K562 (cell line): Measurements from ENCODE around the gene TRIM75. TPM values are rescaled to one million over a fixed set of nuclear protein-coding genes. Genes with fewer than 3 reads are reported as not detected.

ENCODE experiments used
- ATAC-seq: fragments of 200-7000 bp; cut with Tn5 transposase; 3 replicates; pipeline ENCODE4 v1.9.1; 2020; ENCODE audit warnings: moderate library complexity
- BruUV-seq: library from RNA; stranded (reverse); fragments of 400-500 nt; replicated peaks from 2 replicates; lab custom pipeline; 2021; lab: Mats Ljungman, UMichigan
- CTCF ChIA-PET: fragments of 300-600 bp; formaldehyde crosslinking; extraction: SDS; loops from one replicate; lab custom pipeline; 2021; ENCODE audit warnings: low intra/inter-chr PET ratio; lab: Yijun Ruan, JAX
- POLR2A ChIA-PET: fragments of 300-600, 350-650 bp; sonication (Branson Sonifier 250); formaldehyde crosslinking; extraction: SDS; loops from one replicate; lab custom pipeline; 2021; ENCODE audit warnings: antibody characterized with exemption, inconsistent platforms; lab: Yijun Ruan, JAX
- DNase-seq, 4 experiments: peaks; one replicate each; pipeline versions ENCODE4 v3.0.0 to v3.0.0-alpha.2; 2011 to 2018; ENCODE audit warnings: low spot score in 3 of 4, mixed read lengths in 3 of 4; ENCODE audit errors: extremely low read depth in 1 of 4
- FAIRE-seq: peaks from 2 replicates; lab custom pipeline; 2011; peaks lifted over from hg19 to GRCh38; lab: Jason Lieb, UNC
- H2AFZ ChIP-seq: 2 replicates; pipeline ENCODE4 v1.6.0; 2011; ENCODE audit warnings: low read depth, low read length, control low read depth, inconsistent platforms
- H3K27ac ChIP-seq: fragments of 200-600 bp; 3 replicates; pipeline ENCODE4 v1.8.0; 2011; ENCODE audit warnings: low read depth, mild to moderate bottlenecking, control low read depth, inconsistent platforms, low read length, moderate library complexity, mixed read lengths; ENCODE audit errors: extremely low read depth
- H3K27me3 ChIP-seq, 2 experiments: fragments of 300-600 bp in 1 of 2; 2 replicates in 1 of 2; 3 replicates in 1 of 2; pipeline versions ENCODE4 v1.6.0 to v1.8.0; 2011; ENCODE audit warnings: inconsistent platforms in 2 of 2, low read length in 2 of 2, mild to moderate bottlenecking in 1 of 2, mixed read lengths in 1 of 2, moderate library complexity in 1 of 2; ENCODE audit not compliant: control insufficient read depth in 2 of 2, insufficient read depth in 2 of 2
- H3K36me3 ChIP-seq: fragments of 300-600 bp; 3 replicates; pipeline ENCODE4 v1.8.0; 2011; ENCODE audit warnings: mild to moderate bottlenecking, low read length, inconsistent platforms; ENCODE audit not compliant: control insufficient read depth, insufficient read depth
- H3K4me1 ChIP-seq, 2 experiments: fragments of 200-600 bp in 1 of 2; replicated peaks in 1 of 2; 2 replicates in 1 of 2; 3 replicates in 1 of 2; pipeline versions ENCODE4 v1.5.1 to v1.8.0; 2011; ENCODE audit warnings: inconsistent platforms in 2 of 2, low read length in 2 of 2, mild to moderate bottlenecking in 1 of 2, mixed read lengths in 1 of 2, moderate library complexity in 1 of 2; ENCODE audit not compliant: control insufficient read depth in 2 of 2, insufficient read depth in 2 of 2
- H3K4me2 ChIP-seq: 2 replicates; pipeline ENCODE4 v1.6.1; 2011; ENCODE audit warnings: low read length, control low read depth, inconsistent platforms, mixed read lengths; ENCODE audit not compliant: insufficient read depth
- H3K4me3 ChIP-seq: fragments of 200-600 bp; sonication (generic), shearing (Covaris generic); 2 replicates; pipeline ENCODE4 v1.5.1; 2016; ENCODE audit warnings: control low read depth, inconsistent platforms
- H3K79me2 ChIP-seq: fragments of 200-600 bp; 3 replicates; pipeline ENCODE4 v1.8.0; 2011; ENCODE audit warnings: low read length, inconsistent platforms; ENCODE audit not compliant: control insufficient read depth, insufficient read depth
- H3K9ac ChIP-seq, 2 experiments: 2 replicates each; pipeline versions ENCODE4 v1.6.0 to v1.6.1; 2011; ENCODE audit warnings: low read depth in 2 of 2, low read length in 2 of 2, control low read depth in 1 of 2, inconsistent platforms in 1 of 2, mild to moderate bottlenecking in 1 of 2, mixed read lengths in 1 of 2; ENCODE audit not compliant: insufficient read depth in 1 of 2
- H3K9me1 ChIP-seq: one replicate; pipeline ENCODE4 v1.6.0; 2011; ENCODE audit warnings: inconsistent platforms, mild to moderate bottlenecking, low read length, moderate library complexity; ENCODE audit not compliant: control insufficient read depth, insufficient read depth
- H3K9me3 ChIP-seq: replicated peaks from 2 replicates; pipeline ENCODE4 v1.5.1; 2011; ENCODE audit warnings: low read depth, low read length, inconsistent platforms; ENCODE audit not compliant: control insufficient read depth, insufficient read depth
- H4K20me1 ChIP-seq: replicated peaks from 2 replicates; pipeline ENCODE4 v1.6.1; 2011; ENCODE audit warnings: low read length, inconsistent platforms, mixed read lengths; ENCODE audit not compliant: control insufficient read depth, insufficient read depth
- ARID2 ChIP-seq: fragments of 450-650 bp; IDR thresholded peaks from 2 replicates; pipeline ENCODE4 v1.6.1; 2017; ENCODE audit warnings: antibody characterized with exemption, mild to moderate bottlenecking
- ASH1L ChIP-seq: fragments of 450-650 bp; IDR thresholded peaks from 2 replicates; pipeline ENCODE4 v1.6.1; 2018; ENCODE audit warnings: borderline replicate concordance, mild to moderate bottlenecking, low read depth; ENCODE audit not compliant: partially characterized antibody
- GABPA ChIP-seq: fragments of 200-800 bp; sonication (Bioruptor generic); conservative IDR thresholded peaks from 2 replicates; pipeline ENCODE4 v1.6.1; 2016; ENCODE audit warnings: low read depth, missing genetic modification characterization, missing compliant biosample characterization
- GABPB1 ChIP-seq: sonication (generic); formaldehyde crosslinking; IDR thresholded peaks from 2 replicates; pipeline ENCODE4 v1.8.0; 2022; ENCODE audit warnings: mild to moderate bottlenecking, missing genetic modification reagents
- HNRNPL ChIP-seq: fragments of 200-400 bp; formaldehyde crosslinking; IDR thresholded peaks from 2 replicates; pipeline ENCODE4 v1.6.1; 2017; ENCODE audit warnings: low read depth, mild to moderate bottlenecking, low read length
- ILF3 ChIP-seq: fragments of 450-650 bp; IDR thresholded peaks from 2 replicates; pipeline ENCODE4 v1.6.1; 2018; ENCODE audit warnings: antibody characterized with exemption, mild to moderate bottlenecking, moderate library complexity, borderline replicate concordance
- KAT8 ChIP-seq: fragments of 450-650 bp; IDR thresholded peaks from 2 replicates; pipeline ENCODE4 v1.6.1; 2016; ENCODE audit warnings: low read depth, mild to moderate bottlenecking
- MEF2A ChIP-seq: IDR thresholded peaks from 2 replicates; pipeline ENCODE4 v1.6.1; 2011; ENCODE audit warnings: low read depth, mild to moderate bottlenecking, low read length, moderate library complexity; ENCODE audit not compliant: control insufficient read depth
- NEUROD1 ChIP-seq: fragments of 150-350 bp; IDR thresholded peaks from 2 replicates; pipeline ENCODE4 v1.6.1; 2014; ENCODE audit warnings: borderline replicate concordance, low read length, low read depth; ENCODE audit not compliant: partially characterized antibody
- TFAM ChIP-seq: fragments of 250-450 bp; sonication (Bioruptor Pico); conservative IDR thresholded peaks from 2 replicates; pipeline ENCODE4 v1.5.0; 2021; ENCODE audit warnings: mild to moderate bottlenecking, moderate library complexity
- XRCC4 ChIP-seq: IDR thresholded peaks from one replicate; pipeline ENCODE4 v1.6.1; 2011; ENCODE audit not compliant: insufficient read depth, insufficient read length; ENCODE audit errors: extremely low read depth
- YBX1 ChIP-seq: fragments of 450-650 bp; IDR thresholded peaks from 2 replicates; pipeline ENCODE4 v1.7.1; 2016; ENCODE audit warnings: mild to moderate bottlenecking
- ZC3H8 ChIP-seq: fragments of 450-650 bp; IDR thresholded peaks from 2 replicates; pipeline ENCODE4 v1.6.1; 2017
- ZNF184 ChIP-seq: sonication (generic); formaldehyde crosslinking; IDR thresholded peaks from 2 replicates; pipeline ENCODE4 v1.5.0; 2020; ENCODE audit warnings: missing genetic modification reagents
- ZNF232 ChIP-seq: sonication (generic); formaldehyde crosslinking; IDR thresholded peaks from 2 replicates; pipeline ENCODE4 v1.8.0; 2022; ENCODE audit warnings: mild to moderate bottlenecking, missing genetic modification reagents
- WGBS: fragments of 100-300 bp; shearing (Covaris generic); methylation state at CpG from one replicate; pipeline ENCODE4 v1.1.6; 2016; ENCODE audit warnings: low coverage, mixed read lengths; ENCODE audit not compliant: insufficient coverage; ENCODE audit errors: missing lambda C conversion rate; 5-methylcytosine and 5-hydroxymethylcytosine counted together
- in situ Hi-C: fragments of 300-500 bp; cut with MboI; formaldehyde crosslinking; loops from 4 replicates; pipeline ENCODE4 v1.15.0; 2018; ENCODE audit warnings: inconsistent platforms, mixed read lengths
- intact Hi-C: fragments of 100-400 bp; cut with micrococcal nuclease; formaldehyde crosslinking; loops from 2 replicates; pipeline ENCODE4 v1.14.2; 2022
- polyA plus RNA-seq, 8 experiments: library from polyadenylated mRNA; depleted of rRNA in 4 of 8; stranded (reverse) in 5 of 8; unstranded in 3 of 8; fragments of >200 nt; fragmentation: Nextera tagmentation in 2 of 8; fragmentation: Illumina TruSeq in 1 of 8; extraction: Ambion mirVana in 2 of 8; extraction: Trizol in 1 of 8; gene quantifications; 2 replicates each; pipeline versions ENCODE4 v1.2.1 to v1.2.3, GENCODE V29; 2011 to 2014; ENCODE audit warnings: inconsistent platforms in 1 of 8, missing spikeins in 1 of 8
- total RNA-seq, 7 experiments: library from RNA; depleted of rRNA in 6 of 7; stranded (reverse); fragments of >200 nt in 6 of 7; fragmentation: Illumina TruSeq in 2 of 7; extraction: Trizol in 2 of 7; gene quantifications; 2 replicates each; pipeline versions ENCODE4 v1.2.1 to v1.2.3, GENCODE V29; 2011 to 2021; ENCODE audit warnings: low replicate concordance in 1 of 7
- TF ChIP-seq, protein P1 (sequence below), 2 experiments: IDR thresholded peaks; 2 replicates each; pipeline ENCODE4 v1.6.1; 2012; ENCODE audit warnings: improper control_type of control experiment in 2 of 2, low read depth in 2 of 2, low read length in 2 of 2, borderline replicate concordance in 1 of 2
- TF ChIP-seq, protein P2 (sequence below): fragments of 250-450 bp; sonication (Bioruptor Pico); IDR thresholded peaks from 2 replicates; pipeline ENCODE4 v1.4.0; 2020; ENCODE audit warnings: mild to moderate bottlenecking, moderate library complexity, borderline replicate concordance

Gene TRIM75
- total and polyA plus RNA-seq, 9 of the 15 experiments (the other 6 are each of a cell fraction or from before 2014, with no cell fraction given), result not detected

DNA sequence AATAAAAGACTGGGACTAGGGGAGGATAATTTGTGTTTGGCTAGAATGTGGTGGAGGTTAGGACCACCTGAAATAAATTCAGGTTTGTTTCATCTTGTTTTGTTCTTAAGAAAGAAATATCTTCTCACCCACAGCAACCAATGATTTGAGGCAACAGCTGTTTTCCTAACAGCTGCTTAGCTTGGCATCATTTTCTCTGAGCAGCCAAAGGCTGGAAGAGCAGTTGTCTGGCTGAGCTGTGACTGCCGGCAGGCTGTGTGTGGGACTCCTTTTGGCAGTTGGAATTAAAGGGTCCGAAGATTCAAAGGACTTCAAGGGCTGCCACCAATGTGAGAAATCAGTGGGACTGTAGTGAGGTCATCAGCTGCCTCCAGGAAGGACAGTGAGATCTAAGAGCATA lies 5.0 kb downstream of the TRIM75 start:
- in situ Hi-C loops, result no loop called here
- no peak overlapping the region for H3K27ac ChIP-seq
- intact Hi-C loops, result no loop called here
- no peak for ATAC-seq
- POLR2A ChIA-PET, result interaction anchor here (1.2 kb wide), 1 partner anchor 16 kb away, joined by 5 read pairs; no protein-coding TSS in a partner anchor
- peaks cover 7 to 35% of the 10 kb centered on the region in 2 experiments; a peak in 3 of 5 replicates for H3K27me3 ChIP-seq
- H4K20me1 ChIP-seq, result no peaks in the 10 kb centered on the region
- H3K9me1 ChIP-seq, result no peaks in the 10 kb centered on the region
- H3K79me2 ChIP-seq, result no peaks in the 10 kb centered on the region
- no peak overlapping the region for H3K9ac ChIP-seq
- WGBS, result 0% methylated on average over 2 of the region's 2 CpGs
- H3K4me1 ChIP-seq, result no peaks in the 10 kb centered on the region; a peak in 1 of 5 replicates
- no peak for FAIRE-seq
- no peak overlapping the region for H3K4me2 ChIP-seq
- H3K4me3 ChIP-seq, result no peak overlapping the region
- no peak for TF ChIP-seq XRCC4
- no peak for TF ChIP-seq ARID2
- no peak for TF ChIP-seq YBX1
- TF ChIP-seq TFAM, result no peak
- TF ChIP-seq, protein P1, sequence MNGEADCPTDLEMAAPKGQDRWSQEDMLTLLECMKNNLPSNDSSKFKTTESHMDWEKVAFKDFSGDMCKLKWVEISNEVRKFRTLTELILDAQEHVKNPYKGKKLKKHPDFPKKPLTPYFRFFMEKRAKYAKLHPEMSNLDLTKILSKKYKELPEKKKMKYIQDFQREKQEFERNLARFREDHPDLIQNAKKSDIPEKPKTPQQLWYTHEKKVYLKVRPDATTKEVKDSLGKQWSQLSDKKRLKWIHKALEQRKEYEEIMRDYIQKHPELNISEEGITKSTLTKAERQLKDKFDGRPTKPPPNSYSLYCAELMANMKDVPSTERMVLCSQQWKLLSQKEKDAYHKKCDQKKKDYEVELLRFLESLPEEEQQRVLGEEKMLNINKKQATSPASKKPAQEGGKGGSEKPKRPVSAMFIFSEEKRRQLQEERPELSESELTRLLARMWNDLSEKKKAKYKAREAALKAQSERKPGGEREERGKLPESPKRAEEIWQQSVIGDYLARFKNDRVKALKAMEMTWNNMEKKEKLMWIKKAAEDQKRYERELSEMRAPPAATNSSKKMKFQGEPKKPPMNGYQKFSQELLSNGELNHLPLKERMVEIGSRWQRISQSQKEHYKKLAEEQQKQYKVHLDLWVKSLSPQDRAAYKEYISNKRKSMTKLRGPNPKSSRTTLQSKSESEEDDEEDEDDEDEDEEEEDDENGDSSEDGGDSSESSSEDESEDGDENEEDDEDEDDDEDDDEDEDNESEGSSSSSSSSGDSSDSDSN (IDR thresholded peaks at IDR 0.05; ENCODE audit: borderline replicate concordance in 1 of 2, low read depth in 2 of 2, low read length in 2 of 2), result no peak
- TF ChIP-seq, protein P2, sequence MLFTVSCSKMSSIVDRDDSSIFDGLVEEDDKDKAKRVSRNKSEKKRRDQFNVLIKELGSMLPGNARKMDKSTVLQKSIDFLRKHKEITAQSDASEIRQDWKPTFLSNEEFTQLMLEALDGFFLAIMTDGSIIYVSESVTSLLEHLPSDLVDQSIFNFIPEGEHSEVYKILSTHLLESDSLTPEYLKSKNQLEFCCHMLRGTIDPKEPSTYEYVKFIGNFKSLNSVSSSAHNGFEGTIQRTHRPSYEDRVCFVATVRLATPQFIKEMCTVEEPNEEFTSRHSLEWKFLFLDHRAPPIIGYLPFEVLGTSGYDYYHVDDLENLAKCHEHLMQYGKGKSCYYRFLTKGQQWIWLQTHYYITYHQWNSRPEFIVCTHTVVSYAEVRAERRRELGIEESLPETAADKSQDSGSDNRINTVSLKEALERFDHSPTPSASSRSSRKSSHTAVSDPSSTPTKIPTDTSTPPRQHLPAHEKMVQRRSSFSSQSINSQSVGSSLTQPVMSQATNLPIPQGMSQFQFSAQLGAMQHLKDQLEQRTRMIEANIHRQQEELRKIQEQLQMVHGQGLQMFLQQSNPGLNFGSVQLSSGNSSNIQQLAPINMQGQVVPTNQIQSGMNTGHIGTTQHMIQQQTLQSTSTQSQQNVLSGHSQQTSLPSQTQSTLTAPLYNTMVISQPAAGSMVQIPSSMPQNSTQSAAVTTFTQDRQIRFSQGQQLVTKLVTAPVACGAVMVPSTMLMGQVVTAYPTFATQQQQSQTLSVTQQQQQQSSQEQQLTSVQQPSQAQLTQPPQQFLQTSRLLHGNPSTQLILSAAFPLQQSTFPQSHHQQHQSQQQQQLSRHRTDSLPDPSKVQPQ (CRISPR knock-in tag), result no peak
- TF ChIP-seq GABPA, result no peak
- TF ChIP-seq ZC3H8, result no peak
- TF ChIP-seq ZNF232 (CRISPR knock-in tag), result no peak
- TF ChIP-seq MEF2A, result no peak
- no peak for TF ChIP-seq HNRNPL
- TF ChIP-seq ASH1L, result no peak
- no peak for TF ChIP-seq GABPB1 (CRISPR knock-in tag)
- TF ChIP-seq ILF3, result no peak
- no peak for TF ChIP-seq KAT8
- no peak for TF ChIP-seq ZNF184 (CRISPR knock-in tag)
- no peak for TF ChIP-seq NEUROD1
- TF ChIP-seq, all 486 proteins: peak for 0
- Histone ChIP-seq H3K9me3 (no peaks in the 10 kb centered on the region), H3K36me3 (no peaks in the 10 kb centered on the region), H2AFZ (no peak overlapping the region)
- CTCF ChIA-PET, result no interaction called here
- no TSS peak for BruUV-seq
- DNase-seq, result no peak
